Gastrocnemius medialis (tissue), 4 donors: ENCODE data around the gene TAMM41.

Source experiments
- CTCF ChIP-seq, 5 experiments: fragments of 450-650 bp in 3 of 5; fragments of 200-600 bp in 2 of 5; sonication (generic) in 2 of 5; IDR thresholded peaks in 4 of 5; conservative IDR thresholded peaks in 1 of 5; 1 replicate in 4 of 5; 2 replicates in 1 of 5; pipeline ENCODE4 v1.5.1; 2016 to 2019; ENCODE audit warnings: antibody characterized with exemption in 5 of 5, mild to moderate bottlenecking in 3 of 5, moderate library complexity in 3 of 5
- POLR2A ChIP-seq, 2 donors: fragments of 450-650 bp; IDR thresholded peaks; one replicate each; pipeline ENCODE4 v1.6.1; 2017; ENCODE audit warnings: antibody characterized with exemption in 2 of 2, mild to moderate bottlenecking in 2 of 2, moderate library complexity in 2 of 2

- TF ChIP-seq POLR2A (IDR thresholded peaks at IDR 0.05) (no peak), CTCF (IDR thresholded peaks at IDR 0.05 in 4 of 5, conservative IDR thresholded peaks at IDR 0.05 in 1 of 5) (no peak)
Measured at GRCh38 chr3:11850003-11850402, 3.3 kb upstream of the TAMM41 start.
